PC-9 (cell line): ENCODE results near the gene YAF2. TPM values are rescaled to one million over a fixed set of nuclear protein-coding genes. Genes with fewer than 3 reads are reported as not detected.

Experiments used
- BruUV-seq: library from RNA; stranded (reverse); fragments of 400-500 nt; replicated peaks from 2 replicates; lab custom pipeline; 2021; lab: Mats Ljungman, UMichigan
- CTCF ChIA-PET: fragments of 300-600 bp; sonication (Branson Sonifier 250); formaldehyde crosslinking; loops from one replicate; lab custom pipeline; 2022; ENCODE audit warnings: antibody characterized with exemption; lab: Charles Lee
- POLR2A ChIA-PET: fragments of 300-600 bp; sonication (Branson Sonifier 250); formaldehyde crosslinking; loops from one replicate; lab custom pipeline; 2022; ENCODE audit warnings: antibody characterized with exemption; ENCODE audit not compliant: unreplicated experiment; lab: Charles Lee
- DNase-seq, 2 experiments: peaks; one replicate each; pipeline versions ENCODE4 v3.0.0 to v3.0.0-alpha.2; 2015 to 2022; ENCODE audit warnings: mixed read lengths in 1 of 2
- H2AFZ ChIP-seq: fragments of 200-600 bp; sonication (generic); 2 replicates; pipeline ENCODE4 v1.8.1; 2017; ENCODE audit warnings: antibody characterized with exemption
- H3F3A ChIP-seq: fragments of 200-600 bp; sonication (generic); 2 replicates; pipeline ENCODE4 v1.8.1; 2017; ENCODE audit warnings: antibody characterized with exemption, mild to moderate bottlenecking, low read depth; ENCODE audit not compliant: insufficient read depth
- H3K27ac ChIP-seq: fragments of 200-600 bp; sonication (generic); 2 replicates; pipeline ENCODE4 v1.6.1; 2016; ENCODE audit warnings: mixed run types
- H3K27me3 ChIP-seq: fragments of 200-600 bp; sonication (generic); 2 replicates; pipeline ENCODE4 v1.6.1; 2016; ENCODE audit warnings: low read depth, mixed run types; ENCODE audit not compliant: insufficient read depth
- H3K36me3 ChIP-seq: fragments of 200-600 bp; sonication (generic); 2 replicates; pipeline ENCODE4 v1.6.1; 2016; ENCODE audit warnings: low read depth, mixed run types
- H3K4me1 ChIP-seq: fragments of 200-600 bp; sonication (generic); replicated peaks from 2 replicates; pipeline ENCODE4 v1.6.1; 2016; ENCODE audit warnings: mixed run types; ENCODE audit not compliant: insufficient read depth
- H3K4me2 ChIP-seq: fragments of 200-600 bp; sonication (generic); 2 replicates; pipeline ENCODE4 v1.6.1; 2017; ENCODE audit warnings: mixed run types
- H3K4me3 ChIP-seq: fragments of 200-600 bp; sonication (generic); 2 replicates; pipeline ENCODE4 v1.6.1; 2016; ENCODE audit warnings: mixed run types
- H3K79me2 ChIP-seq: fragments of 200-600 bp; sonication (generic); 2 replicates; pipeline ENCODE4 v1.6.1; 2017; ENCODE audit warnings: low read depth, mixed run types
- H3K9me2 ChIP-seq: fragments of 200-600 bp; sonication (generic); 2 replicates; pipeline ENCODE4 v1.8.1; 2017; ENCODE audit warnings: mild to moderate bottlenecking; ENCODE audit not compliant: insufficient read depth
- H3K9me3 ChIP-seq: fragments of 200-600 bp; sonication (generic); 2 replicates; pipeline ENCODE4 v1.8.1; 2016; ENCODE audit warnings: low read depth; ENCODE audit not compliant: insufficient read depth
- H4K20me1 ChIP-seq: fragments of 200-600 bp; sonication (generic); 2 replicates; pipeline ENCODE4 v1.8.1; 2017; ENCODE audit not compliant: insufficient read depth
- EZH2 ChIP-seq: fragments of 200-600 bp; sonication (generic); IDR thresholded peaks from 2 replicates; pipeline ENCODE4 v1.8.0; 2017; ENCODE audit warnings: antibody characterized with exemption, low read depth
- intact Hi-C: fragments of 100-400 bp; cut with micrococcal nuclease; formaldehyde crosslinking; loops from one replicate; pipeline ENCODE4 v1.10.0; 2022; ENCODE audit not compliant: unreplicated experiment
- total RNA-seq: library from RNA; stranded (reverse); gene quantifications from 2 replicates; pipeline ENCODE4 v1.2.3, GENCODE V29; 2021
- TF ChIP-seq, protein P1 (sequence below): fragments of 200-600 bp; sonication (generic); conservative IDR thresholded peaks from 2 replicates; pipeline ENCODE4 v1.6.1; 2017; ENCODE audit warnings: mixed run types, antibody characterized with exemption, mild to moderate bottlenecking, moderate library complexity

Gene YAF2
- total RNA-seq, 1 experiment from 2014 or later: 11.6 TPM

DNA sequence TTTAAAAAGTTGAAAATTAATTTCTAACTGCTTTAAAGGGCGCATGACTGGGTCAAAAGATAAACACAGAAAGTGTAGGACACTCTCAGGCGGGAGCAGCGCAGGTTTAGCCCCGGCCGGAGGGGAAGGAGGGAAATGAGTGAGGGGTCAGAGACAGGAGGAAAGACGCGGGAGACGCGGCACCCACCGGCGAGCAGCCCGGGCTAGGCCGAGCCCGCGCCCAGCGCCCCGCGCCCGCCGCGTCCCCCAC lies 94.0 kb downstream of the YAF2 start:
- H3K27me3 ChIP-seq: no peaks in the 10 kb centered on the region
- peak overlapping the region; percentile 96 for H2AFZ ChIP-seq
- H3K36me3 ChIP-seq: no peaks in the 10 kb centered on the region
- intact Hi-C loops: loop anchor here (5.0 kb wide), 3 partner anchors 93 to 423 kb away; partner anchors contain the start of genes PPHLN1, YAF2 and ZCRB1
- no peaks in the 10 kb centered on the region for H3K9me3 ChIP-seq
- H3K9me2 ChIP-seq: no peaks in the 10 kb centered on the region
- H4K20me1 ChIP-seq: no peaks in the 10 kb centered on the region
- ChIA-PET CTCF (no interaction called here), POLR2A (no interaction called here)
- H3K79me2 ChIP-seq: peaks cover 49% of the 10 kb centered on the region
- H3K4me2 ChIP-seq: peak overlapping the region; percentile 97
- peaks cover 22% of the 10 kb centered on the region for H3K4me1 ChIP-seq
- peaks cover 14% of the 10 kb centered on the region; the same call in 1 of the 2 replicates for H3F3A ChIP-seq
- DNase-seq: no peak
- no peak for TF ChIP-seq EZH2
- TF ChIP-seq, protein P1, sequence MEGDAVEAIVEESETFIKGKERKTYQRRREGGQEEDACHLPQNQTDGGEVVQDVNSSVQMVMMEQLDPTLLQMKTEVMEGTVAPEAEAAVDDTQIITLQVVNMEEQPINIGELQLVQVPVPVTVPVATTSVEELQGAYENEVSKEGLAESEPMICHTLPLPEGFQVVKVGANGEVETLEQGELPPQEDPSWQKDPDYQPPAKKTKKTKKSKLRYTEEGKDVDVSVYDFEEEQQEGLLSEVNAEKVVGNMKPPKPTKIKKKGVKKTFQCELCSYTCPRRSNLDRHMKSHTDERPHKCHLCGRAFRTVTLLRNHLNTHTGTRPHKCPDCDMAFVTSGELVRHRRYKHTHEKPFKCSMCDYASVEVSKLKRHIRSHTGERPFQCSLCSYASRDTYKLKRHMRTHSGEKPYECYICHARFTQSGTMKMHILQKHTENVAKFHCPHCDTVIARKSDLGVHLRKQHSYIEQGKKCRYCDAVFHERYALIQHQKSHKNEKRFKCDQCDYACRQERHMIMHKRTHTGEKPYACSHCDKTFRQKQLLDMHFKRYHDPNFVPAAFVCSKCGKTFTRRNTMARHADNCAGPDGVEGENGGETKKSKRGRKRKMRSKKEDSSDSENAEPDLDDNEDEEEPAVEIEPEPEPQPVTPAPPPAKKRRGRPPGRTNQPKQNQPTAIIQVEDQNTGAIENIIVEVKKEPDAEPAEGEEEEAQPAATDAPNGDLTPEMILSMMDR: no peak
- no TSS peak for BruUV-seq
- peak overlapping the region; percentile 99 for H3K4me3 ChIP-seq
- H3K27ac ChIP-seq: peak overlapping the region; percentile 70

- Histone ChIP-seq H3K4me2 (peak overlapping the region; percentile 97), H3K9me3 (no peaks in the 10 kb centered on the region), H3K36me3 (no peaks in the 10 kb centered on the region), H3K27me3 (no peaks in the 10 kb centered on the region), H3K9me2 (no peaks in the 10 kb centered on the region), H3K4me3 (peak overlapping the region; percentile 99), H3K4me1 (peaks cover 22% of the 10 kb centered on the region), H3K79me2 (peaks cover 54% of the 10 kb centered on the region), H3K27ac (peak overlapping the region; percentile 70), H2AFZ (peak overlapping the region; percentile 96), H3F3A (peaks cover 14% of the 10 kb centered on the region; the same call in 1 of the 2 replicates), H4K20me1 (no peaks in the 10 kb centered on the region)
- intact Hi-C loops: loop anchor here (5.0 kb wide), 3 partner anchors 94 to 424 kb away; partner anchors contain the start of genes PPHLN1, YAF2 and ZCRB1
- DNase-seq: peak in 1 of 2 experiments; percentile 59
- ChIA-PET CTCF (no interaction called here), POLR2A (no interaction called here)
- TF ChIP-seq, protein P1: no peak
- TF ChIP-seq EZH2: no peak
- BruUV-seq: TSS peak; percentile 50
These were observed 94.4 kb downstream of the YAF2 start for GRCh38 chr12:42143452-42144157.

DNA sequence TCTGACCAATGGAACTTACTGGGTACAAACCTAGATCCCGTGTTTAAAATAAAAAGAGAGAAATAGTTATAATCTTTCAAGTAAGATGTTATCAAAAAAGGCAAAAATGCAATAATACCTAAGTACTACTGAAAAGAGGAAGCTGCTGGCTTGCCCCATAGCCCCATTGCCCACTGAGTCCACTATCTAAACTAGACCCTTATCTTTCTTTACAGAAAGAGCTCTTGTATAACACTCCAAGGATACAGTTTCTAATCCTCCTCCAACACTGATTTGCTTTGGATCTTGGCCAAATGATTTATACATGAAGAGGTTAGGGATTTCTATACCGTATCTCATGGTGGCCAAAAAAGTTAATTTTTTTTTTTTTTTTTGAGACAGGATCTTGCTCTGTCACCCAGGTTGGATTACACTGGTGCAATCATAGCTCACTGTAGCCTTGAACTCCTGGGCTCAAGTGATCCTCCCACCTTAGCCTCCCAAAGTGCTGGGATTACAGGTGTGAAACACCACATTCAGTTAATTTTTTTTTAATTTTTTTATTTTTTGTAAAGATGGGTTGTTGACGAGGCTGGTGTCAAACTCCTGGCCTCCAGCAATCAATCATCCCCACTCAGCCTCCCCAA lies 96.0 kb downstream of the YAF2 start:
- CTCF ChIA-PET: interaction anchor here (0.6 kb wide), 1 partner anchor 310 kb away, joined by 3 read pairs; no protein-coding TSS in a partner anchor
- TF ChIP-seq, protein P1: no peak
- no peak for TF ChIP-seq EZH2
- H3K27me3 ChIP-seq: no peaks in the 10 kb centered on the region
- no peak for DNase-seq
- POLR2A ChIA-PET: interaction anchor here (0.6 to 0.7 kb wide), 2 partner anchors 9 to 185 kb away, joined by 11 to 16 read pairs; no protein-coding TSS in a partner anchor
- no peaks in the 10 kb centered on the region for H4K20me1 ChIP-seq
- H3K79me2 ChIP-seq: peaks cover 69% of the 10 kb centered on the region
- BruUV-seq: no TSS peak
- no peaks in the 10 kb centered on the region for H3K36me3 ChIP-seq
- no peak overlapping the region for H3K27ac ChIP-seq
- intact Hi-C loops: loop anchor here (5.0 kb wide), 3 partner anchors 95 to 425 kb away; partner anchors contain the start of genes PPHLN1, YAF2 and ZCRB1
- H3F3A ChIP-seq: peaks cover 14% of the 10 kb centered on the region; the same call in 1 of the 2 replicates
- H2AFZ ChIP-seq: no peak overlapping the region
- no peaks in the 10 kb centered on the region for H3K9me2 ChIP-seq
- no peak overlapping the region for H3K4me3 ChIP-seq
- H3K9me3 ChIP-seq: no peaks in the 10 kb centered on the region
- H3K4me2 ChIP-seq: peak overlapping the region; percentile 97; the same call in 1 of the 2 replicates
- H3K4me1 ChIP-seq: peaks cover 22% of the 10 kb centered on the region
